Measurements from ENCODE around the gene CLEC4C. TPM values are rescaled to one million over a fixed set of nuclear protein-coding genes. Genes with fewer than 3 reads are reported as not detected.

The CLEC4C gene
- total and polyA plus RNA-seq, 10 of the 15 experiments (the other 5 are each of a cell fraction or from before 2014, with no cell fraction given): 0.38 to 12.2 (median 4.6) TPM

GRCh38 chr12:7694556-7695236, 52.5 kb downstream of the CLEC4C start:
- 58% methylated on average over 3 of the region's 3 CpGs for WGBS (ENCODE audit: insufficient coverage, insufficient replicate concordance, low lambda C conversion rate, missing lambda C conversion rate)

More at GRCh38 chr12:7694556-7695236, 52.5 kb downstream of the CLEC4C start:
- Histone ChIP-seq H3K4me3 (no peak overlapping the region), H3K27ac (ENCODE audit: control insufficient read depth, insufficient read depth) (no peak overlapping the region), H3K36me3 (ENCODE audit: control insufficient read depth in 2 of 2, insufficient read depth in 2 of 2, low read length in 1 of 2) (no peaks in the 10 kb centered on the region), H3K4me2 (ENCODE audit: control insufficient read depth, insufficient read depth) (no peak overlapping the region), H2AFZ (ENCODE audit: control insufficient read depth, low read depth, low read length) (no peak overlapping the region), H3K27me3 (replicated peaks in 1 of 2; ENCODE audit: control insufficient read depth in 2 of 2, insufficient read depth in 2 of 2, low read length in 1 of 2) (no peaks in the 10 kb centered on the region), H3K9me3 (replicated peaks; ENCODE audit: control insufficient read depth, insufficient read depth, low read length) (no peaks in the 10 kb centered on the region), H3K79me2 (ENCODE audit: control insufficient read depth, insufficient read depth, low read length) (no peaks in the 10 kb centered on the region), H3K4me1 (ENCODE audit: control insufficient read depth, insufficient read depth, low read length) (no peaks in the 10 kb centered on the region), H3K9ac (ENCODE audit: control insufficient read depth, insufficient read depth, low read length) (no peak overlapping the region), H4K20me1 (ENCODE audit: control insufficient read depth, insufficient read depth) (no peaks in the 10 kb centered on the region)
- DNase-seq (ENCODE audit: low read depth, low spot score) (no peak), ATAC-seq (no peak), FAIRE-seq (no peak)
- TF ChIP-seq ZNF592 (IDR thresholded peaks at IDR 0.05): no peak
- no peak for TF ChIP-seq ASH2L (IDR thresholded peaks at IDR 0.05; ENCODE audit: borderline replicate concordance, low read depth)
- no TSS peak for BruUV-seq (replicated peaks)
- intact Hi-C loops (cut with micrococcal nuclease; ENCODE audit: unreplicated experiment): no loop called here
- CTCF ChIA-PET: no interaction called here
- RAD21 ChIA-PET (ENCODE audit: unreplicated experiment): no interaction called here
- SMC1A ChIA-PET (ENCODE audit: uncharacterized antibody, unreplicated experiment): no interaction called here
- POLR2A ChIA-PET: interaction anchor here (0.6 kb wide), 1 partner anchor 9 kb away, joined by 3 read pairs; no protein-coding TSS in a partner anchor
- in situ Hi-C loops (cut with MboI): no loop called here
